HCT116 (cell line): ENCODE data around the gene TIMM17B. TPM values are rescaled to one million over a fixed set of nuclear protein-coding genes. Genes with fewer than 3 reads are reported as not detected.

Source experiments
- ATAC-seq: fragments of 200-7000 bp; cut with Tn5 transposase; 2 replicates; pipeline ENCODE4 v1.9.1; 2020; ENCODE audit warnings: mild to moderate bottlenecking, moderate library complexity
- BruUV-seq: library from RNA; stranded (reverse); fragments of 400-500 nt; replicated peaks from 2 replicates; lab custom pipeline; 2021; lab: Mats Ljungman, UMichigan
- CTCF ChIA-PET: fragments of 300-600 bp; sonication (Branson Sonifier 250); formaldehyde crosslinking; loops from one replicate; lab custom pipeline; 2021; ENCODE audit warnings: antibody characterized with exemption; lab: Charles Lee
- POLR2A ChIA-PET: fragments of 300-600, 350-600 bp; sonication (Branson Sonifier 250); formaldehyde crosslinking; loops from one replicate; lab custom pipeline; 2021; ENCODE audit warnings: antibody characterized with exemption; lab: Charles Lee
- RAD21 ChIA-PET, 2 experiments: fragments of 300-600 bp; sonication (Branson Sonifier 250); formaldehyde crosslinking; loops; one replicate each; lab custom pipeline; 2023; ENCODE audit warnings: low total read pairs in 2 of 2; ENCODE audit not compliant: uncharacterized antibody in 2 of 2, unreplicated experiment in 2 of 2, low non-redundant PET in 1 of 2; lab: Charles Lee
- DNase-seq: peaks from one replicate; pipeline ENCODE4 v3.0.0-alpha.2; 2010; ENCODE audit warnings: low read depth, low spot score
- H2AFZ ChIP-seq: fragments of 200-600 bp; shearing (Covaris generic), sonication (generic); 2 replicates; pipeline ENCODE4 v1.6.1; 2017; ENCODE audit warnings: low read depth, mixed run types, mixed read lengths, antibody characterized with exemption, low read length; ENCODE audit not compliant: poor library complexity, severe bottlenecking
- H3K27ac ChIP-seq: 2 replicates; pipeline ENCODE4 v1.5.1; 2012; ENCODE audit warnings: low read depth, low read length
- H3K27me3 ChIP-seq: fragments of 200-600 bp; sonication (generic); 2 replicates; pipeline ENCODE4 v1.6.1; 2016; ENCODE audit warnings: mixed run types, low read length, mixed read lengths; ENCODE audit not compliant: insufficient read depth
- H3K36me3 ChIP-seq, 2 experiments: fragments of 200-500 bp in 1 of 2; fragments of 200-600 bp in 1 of 2; sonication (Bioruptor generic) in 1 of 2; sonication (generic) in 1 of 2; 2 replicates each; pipeline versions ENCODE4 v1.5.1 to v1.6.1; 2014 to 2016; ENCODE audit warnings: low read length in 2 of 2, inconsistent platforms in 1 of 2, mixed read lengths in 1 of 2, mixed run types in 1 of 2; ENCODE audit not compliant: insufficient read depth in 2 of 2, control insufficient read depth in 1 of 2
- H3K4me1 ChIP-seq, 2 experiments: fragments of 200-600 bp in 1 of 2; sonication (generic) in 1 of 2; 2 replicates each; pipeline versions ENCODE4 v1.5.1 to v1.6.1; 2012 to 2017; ENCODE audit warnings: low read length in 2 of 2, inconsistent platforms in 1 of 2, mild to moderate bottlenecking in 1 of 2, mixed read lengths in 1 of 2, mixed run types in 1 of 2, moderate library complexity in 1 of 2; ENCODE audit not compliant: insufficient read depth in 2 of 2, control insufficient read depth in 1 of 2
- H3K4me2 ChIP-seq: fragments of 200-600 bp; sonication (generic); 2 replicates; pipeline ENCODE4 v1.6.1; 2017; ENCODE audit warnings: mixed run types, low read length, mixed read lengths
- H3K4me3 ChIP-seq, 2 experiments: fragments of 200-600 bp in 1 of 2; sonication (generic) in 1 of 2; replicated peaks in 1 of 2; 2 replicates each; pipeline ENCODE4 v1.5.1; 2011 to 2016; ENCODE audit warnings: low read length in 2 of 2, control low read depth in 1 of 2, low read depth in 1 of 2, mild to moderate bottlenecking in 1 of 2, mixed read lengths in 1 of 2, mixed run types in 1 of 2
- H3K79me2 ChIP-seq: fragments of 200-600 bp; sonication (generic); 2 replicates; pipeline ENCODE4 v1.6.1; 2017; ENCODE audit warnings: mild to moderate bottlenecking, mixed run types, low read length, moderate library complexity, mixed read lengths; ENCODE audit not compliant: insufficient read depth
- H3K9ac ChIP-seq: fragments of 200-600 bp; sonication (generic); 2 replicates; pipeline ENCODE4 v1.6.1; 2016; ENCODE audit warnings: low read length, mixed read lengths
- H3K9me2 ChIP-seq: fragments of 200-600 bp; sonication (generic), shearing (Covaris generic); 2 replicates; pipeline ENCODE4 v1.6.1; 2017; ENCODE audit warnings: mixed run types, mild to moderate bottlenecking, moderate library complexity; ENCODE audit not compliant: insufficient read depth
- H3K9me3 ChIP-seq, 2 experiments: fragments of 200-500 bp in 1 of 2; fragments of 200-600 bp in 1 of 2; sonication (Bioruptor generic) in 1 of 2; sonication (generic) in 1 of 2; 2 replicates each; pipeline ENCODE4 v1.6.1; 2014 to 2017; ENCODE audit warnings: low read length in 2 of 2, mixed read lengths in 2 of 2, inconsistent platforms in 1 of 2, low read depth in 1 of 2, mild to moderate bottlenecking in 1 of 2, mixed run types in 1 of 2, moderate library complexity in 1 of 2; ENCODE audit not compliant: control insufficient read depth in 1 of 2, insufficient read depth in 1 of 2
- H4K20me1 ChIP-seq: fragments of 200-600 bp; sonication (generic), shearing (Covaris generic); 2 replicates; pipeline ENCODE4 v1.6.1; 2017; ENCODE audit warnings: mixed run types, mild to moderate bottlenecking, moderate library complexity; ENCODE audit not compliant: insufficient read depth
- ATF3 ChIP-seq: IDR thresholded peaks from 2 replicates; pipeline ENCODE4 v1.6.1; 2012
- CEBPB ChIP-seq: IDR thresholded peaks from 2 replicates; pipeline ENCODE4 v1.6.1; 2012; ENCODE audit warnings: low read depth
- EGR1 ChIP-seq: IDR thresholded peaks from 2 replicates; pipeline ENCODE4 v1.6.1; 2012; ENCODE audit warnings: low read depth
- ELF1 ChIP-seq: IDR thresholded peaks from 2 replicates; pipeline ENCODE4 v1.6.1; 2012; ENCODE audit warnings: low read depth, borderline replicate concordance
- FOSL1 ChIP-seq: IDR thresholded peaks from 2 replicates; pipeline ENCODE4 v1.6.1; 2012; ENCODE audit warnings: low read depth
- JUND ChIP-seq: IDR thresholded peaks from 2 replicates; pipeline ENCODE4 v1.6.1; 2012
- POLR2A ChIP-seq: IDR thresholded peaks from 2 replicates; pipeline ENCODE4 v1.7.0; 2011; ENCODE audit warnings: borderline replicate concordance; ENCODE audit not compliant: insufficient read depth, insufficient read length; ENCODE audit errors: extremely low read depth
- POLR2AphosphoS5 ChIP-seq: IDR thresholded peaks from 2 replicates; pipeline ENCODE4 v1.6.1; 2011; ENCODE audit warnings: mild to moderate bottlenecking, low read depth, low read length, moderate library complexity
- RAD21 ChIP-seq: IDR thresholded peaks from 2 replicates; pipeline ENCODE4 v1.6.1; 2012; ENCODE audit warnings: low read depth, mild to moderate bottlenecking
- SIN3A ChIP-seq: IDR thresholded peaks from 2 replicates; pipeline ENCODE4 v1.6.1; 2012; ENCODE audit warnings: low read depth
- SP1 ChIP-seq: IDR thresholded peaks from 2 replicates; pipeline ENCODE4 v1.6.1; 2012; ENCODE audit warnings: low read depth
- SRF ChIP-seq: IDR thresholded peaks from 2 replicates; pipeline ENCODE4 v1.6.1; 2012; ENCODE audit warnings: low read depth
- TCF7L2 ChIP-seq: IDR thresholded peaks from 2 replicates; pipeline ENCODE4 v1.7.0; 2011; ENCODE audit warnings: borderline replicate concordance, inconsistent platforms; ENCODE audit not compliant: insufficient read depth, insufficient read length; ENCODE audit errors: extremely low read depth
- ZFX ChIP-seq: fragments of 450-650 bp; IDR thresholded peaks from 2 replicates; pipeline ENCODE4 v1.6.1; 2017
- intact Hi-C: fragments of 100-400 bp; cut with micrococcal nuclease; formaldehyde crosslinking; loops from 2 replicates; pipeline ENCODE4 v1.10.0; 2022
- total RNA-seq: library from RNA; stranded (reverse); gene quantifications from one replicate; pipeline ENCODE4 v1.2.1, GENCODE V29; 2021; ENCODE audit not compliant: unreplicated experiment
- TF ChIP-seq, protein P1 (sequence below): IDR thresholded peaks from 2 replicates; pipeline ENCODE4 v1.6.1; 2012; ENCODE audit warnings: low read depth
- TF ChIP-seq, protein P2 (sequence below): IDR thresholded peaks from 2 replicates; pipeline ENCODE4 v1.6.1; 2011; ENCODE audit warnings: mild to moderate bottlenecking, low read length, moderate library complexity; ENCODE audit not compliant: insufficient replicate concordance; ENCODE audit errors: extremely low read depth
- TF ChIP-seq, protein P3 (sequence below): IDR thresholded peaks from 2 replicates; pipeline ENCODE4 v1.6.1; 2012

The TIMM17B gene
- total RNA-seq, 1 experiment from 2014 or later = 41.7 TPM

DNA sequence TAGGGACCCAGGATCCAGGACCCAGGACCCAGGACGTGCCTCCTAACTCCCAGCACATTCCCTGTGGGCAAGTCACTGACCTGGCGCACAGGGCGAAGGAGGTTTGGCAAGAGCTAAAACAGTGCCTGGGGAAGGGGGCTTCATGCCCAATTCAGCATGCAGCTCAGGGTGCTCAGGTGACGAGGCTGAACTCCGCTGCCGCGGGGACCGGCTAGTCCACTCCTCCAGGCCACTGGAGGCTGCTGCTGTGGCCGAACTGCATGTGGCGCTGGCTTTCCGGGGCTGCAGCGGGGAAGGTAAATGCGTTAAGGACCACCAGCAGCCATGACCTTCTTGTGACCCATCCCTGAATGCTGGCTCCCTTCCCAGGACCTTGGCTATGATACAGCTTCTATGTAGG, 26.2 kb upstream of the TIMM17B start:
- Histone ChIP-seq H3K9me2 (no peaks in the 10 kb centered on the region), H3K79me2 (peaks cover 9% of the 10 kb centered on the region; the same call in 1 of the 2 replicates), H3K9ac (no peak overlapping the region), H3K36me3 (peaks cover 0 to 7% of the 10 kb centered on the region in 2 experiments; a peak in 2 of 4 replicates), H3K9me3 (no peaks in the 10 kb centered on the region), H3K4me1 (peaks cover 3 to 11% of the 10 kb centered on the region in 2 experiments; a peak in 2 of 4 replicates), H4K20me1 (no peaks in the 10 kb centered on the region), H3K27me3 (no peaks in the 10 kb centered on the region), H3K4me2 (no peak overlapping the region), H3K27ac (no peak overlapping the region), H2AFZ (no peak overlapping the region), H3K4me3 (no peak overlapping the region)
- CTCF ChIA-PET = no interaction called here
- POLR2A ChIA-PET = no interaction called here
- DNase-seq (no peak), ATAC-seq (no peak)
- no peak for TF ChIP-seq FOSL1
- no peak for TF ChIP-seq POLR2AphosphoS5
- no peak for TF ChIP-seq TCF7L2
- TF ChIP-seq ZFX = no peak
- TF ChIP-seq, protein P1, sequence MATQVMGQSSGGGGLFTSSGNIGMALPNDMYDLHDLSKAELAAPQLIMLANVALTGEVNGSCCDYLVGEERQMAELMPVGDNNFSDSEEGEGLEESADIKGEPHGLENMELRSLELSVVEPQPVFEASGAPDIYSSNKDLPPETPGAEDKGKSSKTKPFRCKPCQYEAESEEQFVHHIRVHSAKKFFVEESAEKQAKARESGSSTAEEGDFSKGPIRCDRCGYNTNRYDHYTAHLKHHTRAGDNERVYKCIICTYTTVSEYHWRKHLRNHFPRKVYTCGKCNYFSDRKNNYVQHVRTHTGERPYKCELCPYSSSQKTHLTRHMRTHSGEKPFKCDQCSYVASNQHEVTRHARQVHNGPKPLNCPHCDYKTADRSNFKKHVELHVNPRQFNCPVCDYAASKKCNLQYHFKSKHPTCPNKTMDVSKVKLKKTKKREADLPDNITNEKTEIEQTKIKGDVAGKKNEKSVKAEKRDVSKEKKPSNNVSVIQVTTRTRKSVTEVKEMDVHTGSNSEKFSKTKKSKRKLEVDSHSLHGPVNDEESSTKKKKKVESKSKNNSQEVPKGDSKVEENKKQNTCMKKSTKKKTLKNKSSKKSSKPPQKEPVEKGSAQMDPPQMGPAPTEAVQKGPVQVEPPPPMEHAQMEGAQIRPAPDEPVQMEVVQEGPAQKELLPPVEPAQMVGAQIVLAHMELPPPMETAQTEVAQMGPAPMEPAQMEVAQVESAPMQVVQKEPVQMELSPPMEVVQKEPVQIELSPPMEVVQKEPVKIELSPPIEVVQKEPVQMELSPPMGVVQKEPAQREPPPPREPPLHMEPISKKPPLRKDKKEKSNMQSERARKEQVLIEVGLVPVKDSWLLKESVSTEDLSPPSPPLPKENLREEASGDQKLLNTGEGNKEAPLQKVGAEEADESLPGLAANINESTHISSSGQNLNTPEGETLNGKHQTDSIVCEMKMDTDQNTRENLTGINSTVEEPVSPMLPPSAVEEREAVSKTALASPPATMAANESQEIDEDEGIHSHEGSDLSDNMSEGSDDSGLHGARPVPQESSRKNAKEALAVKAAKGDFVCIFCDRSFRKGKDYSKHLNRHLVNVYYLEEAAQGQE = no peak
- TF ChIP-seq SP1 = no peak
- TF ChIP-seq JUND = no peak
- no peak for TF ChIP-seq SRF
- no peak for TF ChIP-seq ELF1
- no peak for TF ChIP-seq CEBPB
- TF ChIP-seq SIN3A = no peak
- TF ChIP-seq ATF3 = no peak
- TF ChIP-seq, protein P2, sequence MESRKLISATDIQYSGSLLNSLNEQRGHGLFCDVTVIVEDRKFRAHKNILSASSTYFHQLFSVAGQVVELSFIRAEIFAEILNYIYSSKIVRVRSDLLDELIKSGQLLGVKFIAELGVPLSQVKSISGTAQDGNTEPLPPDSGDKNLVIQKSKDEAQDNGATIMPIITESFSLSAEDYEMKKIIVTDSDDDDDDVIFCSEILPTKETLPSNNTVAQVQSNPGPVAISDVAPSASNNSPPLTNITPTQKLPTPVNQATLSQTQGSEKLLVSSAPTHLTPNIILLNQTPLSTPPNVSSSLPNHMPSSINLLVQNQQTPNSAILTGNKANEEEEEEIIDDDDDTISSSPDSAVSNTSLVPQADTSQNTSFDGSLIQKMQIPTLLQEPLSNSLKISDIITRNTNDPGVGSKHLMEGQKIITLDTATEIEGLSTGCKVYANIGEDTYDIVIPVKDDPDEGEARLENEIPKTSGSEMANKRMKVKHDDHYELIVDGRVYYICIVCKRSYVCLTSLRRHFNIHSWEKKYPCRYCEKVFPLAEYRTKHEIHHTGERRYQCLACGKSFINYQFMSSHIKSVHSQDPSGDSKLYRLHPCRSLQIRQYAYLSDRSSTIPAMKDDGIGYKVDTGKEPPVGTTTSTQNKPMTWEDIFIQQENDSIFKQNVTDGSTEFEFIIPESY = no peak
- no peak for TF ChIP-seq POLR2A
- no peak for TF ChIP-seq RAD21
- TF ChIP-seq, protein P3, sequence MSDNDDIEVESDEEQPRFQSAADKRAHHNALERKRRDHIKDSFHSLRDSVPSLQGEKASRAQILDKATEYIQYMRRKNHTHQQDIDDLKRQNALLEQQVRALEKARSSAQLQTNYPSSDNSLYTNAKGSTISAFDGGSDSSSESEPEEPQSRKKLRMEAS = no peak
- TF ChIP-seq EGR1 = no peak
- RAD21 ChIA-PET = no interaction called here
- BruUV-seq = no TSS peak
- intact Hi-C loops = no loop called here
